Testis (tissue), 3 donors: ENCODE measurements around the gene KATNIP. TPM values are rescaled to one million over a fixed set of nuclear protein-coding genes. Genes with fewer than 3 reads are reported as not detected.
"Not testable (repeated sequence)": the region's sequence is repeated elsewhere in the genome, so short reads cannot be mapped to it uniquely, and the experiment has no call there.

Source experiments
- DNase-seq: peaks from one replicate; pipeline ENCODE4 v3.0.0-alpha.2; 2019
- H3K27ac ChIP-seq, 2 donors: fragments of 200-600 bp; sonication (generic); one replicate each; pipeline ENCODE4 v1.5.1; 2019
- H3K27me3 ChIP-seq: fragments of 200-600 bp; sonication (generic); one replicate; pipeline ENCODE4 v1.5.1; 2019
- H3K36me3 ChIP-seq: fragments of 200-600 bp; sonication (generic); one replicate; pipeline ENCODE4 v1.5.1; 2017; ENCODE audit warnings: low read depth; ENCODE audit errors: missing control alignments
- H3K4me1 ChIP-seq: fragments of 200-600 bp; sonication (generic); one replicate; pipeline ENCODE4 v1.5.1; 2019
- H3K4me3 ChIP-seq, 2 donors: fragments of 200-600 bp; sonication (generic); one replicate each; pipeline ENCODE4 v1.5.1; 2017 to 2019
- H3K9me3 ChIP-seq: fragments of 200-600 bp; sonication (generic); one replicate; pipeline ENCODE4 v1.5.1; 2017
- POLR2A ChIP-seq: fragments of 450-650 bp; IDR thresholded peaks from one replicate; pipeline ENCODE4 v1.6.1; 2017; ENCODE audit warnings: antibody characterized with exemption, mild to moderate bottlenecking, moderate library complexity
- WGBS, 2 donors: methylation state at CpG; one replicate each; pipeline ENCODE4 v1.1.5; 2018; 5-methylcytosine and 5-hydroxymethylcytosine counted together
- intact Hi-C: fragments of 100-400 bp; cut with DNase I; formaldehyde crosslinking; loops from one replicate; pipeline ENCODE4 v1.15.1; 2023; ENCODE audit warnings: low total_unique reads
- polyA plus RNA-seq: library from polyadenylated mRNA; stranded (reverse); fragments of 350-450 nt; fragmentation: Illumina TruSeq; extraction: RNeasy Lipid Tissue Mini Kit (QIAGEN cat#74804); gene quantifications from one replicate; pipeline ENCODE4 v1.2.3, GENCODE V29; 2014; ENCODE audit warnings: low read depth, low replicate concordance; ENCODE audit not compliant: insufficient read depth
- total RNA-seq, 2 donors: library from RNA; depleted of rRNA; stranded (reverse); fragments of >200 nt; gene quantifications; one replicate each; pipeline ENCODE4 v1.2.3, GENCODE V29; 2016
- TF ChIP-seq, protein P1 (sequence below), 3 experiments: fragments of 450-650 bp in 2 of 3; fragments of 200-600 bp in 1 of 3; sonication (generic) in 1 of 3; IDR thresholded peaks; one replicate each; pipeline ENCODE4 v1.5.1; 2016 to 2019; ENCODE audit warnings: antibody characterized with exemption in 3 of 3, mild to moderate bottlenecking in 2 of 3, moderate library complexity in 1 of 3

Gene KATNIP
- total and polyA plus RNA-seq, 3 donors from 2014 or later = 43.2 to 80.2 (median 48.6) TPM

DNA sequence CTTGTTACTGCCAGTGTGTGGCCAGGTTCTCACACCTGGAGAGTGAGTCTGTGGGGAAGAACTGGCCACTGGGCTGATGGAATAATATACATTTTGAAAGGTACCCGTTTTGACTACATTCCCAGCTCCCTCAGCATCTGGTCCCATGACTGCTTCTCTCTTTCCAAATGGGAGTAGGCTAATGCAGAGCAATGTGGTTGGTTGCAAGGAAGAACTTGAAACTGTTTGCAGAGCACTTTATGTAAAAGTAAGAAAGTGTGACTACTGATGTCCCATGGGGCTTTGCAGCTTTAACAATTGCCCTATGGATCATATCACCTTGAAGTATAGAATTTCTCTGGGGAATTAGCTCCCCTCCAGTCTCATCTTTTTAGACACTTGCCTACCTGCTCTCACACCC is 9.0 kb downstream of the KATNIP start:
- no peaks in the 10 kb centered on the region for H3K4me1 ChIP-seq
- no peak overlapping the region for H3K4me3 ChIP-seq
- H3K27ac ChIP-seq = no peak overlapping the region
- WGBS, 2 donors = 78 to 92% methylated on average over 1 of the region's 1 CpG
- TF ChIP-seq, protein P1, sequence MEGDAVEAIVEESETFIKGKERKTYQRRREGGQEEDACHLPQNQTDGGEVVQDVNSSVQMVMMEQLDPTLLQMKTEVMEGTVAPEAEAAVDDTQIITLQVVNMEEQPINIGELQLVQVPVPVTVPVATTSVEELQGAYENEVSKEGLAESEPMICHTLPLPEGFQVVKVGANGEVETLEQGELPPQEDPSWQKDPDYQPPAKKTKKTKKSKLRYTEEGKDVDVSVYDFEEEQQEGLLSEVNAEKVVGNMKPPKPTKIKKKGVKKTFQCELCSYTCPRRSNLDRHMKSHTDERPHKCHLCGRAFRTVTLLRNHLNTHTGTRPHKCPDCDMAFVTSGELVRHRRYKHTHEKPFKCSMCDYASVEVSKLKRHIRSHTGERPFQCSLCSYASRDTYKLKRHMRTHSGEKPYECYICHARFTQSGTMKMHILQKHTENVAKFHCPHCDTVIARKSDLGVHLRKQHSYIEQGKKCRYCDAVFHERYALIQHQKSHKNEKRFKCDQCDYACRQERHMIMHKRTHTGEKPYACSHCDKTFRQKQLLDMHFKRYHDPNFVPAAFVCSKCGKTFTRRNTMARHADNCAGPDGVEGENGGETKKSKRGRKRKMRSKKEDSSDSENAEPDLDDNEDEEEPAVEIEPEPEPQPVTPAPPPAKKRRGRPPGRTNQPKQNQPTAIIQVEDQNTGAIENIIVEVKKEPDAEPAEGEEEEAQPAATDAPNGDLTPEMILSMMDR (IDR thresholded peaks at IDR 0.05) = no peak
- DNase-seq = no peak
- H3K9me3 ChIP-seq = no peaks in the 10 kb centered on the region
- no peaks in the 10 kb centered on the region for H3K36me3 ChIP-seq
- no peaks in the 10 kb centered on the region for H3K27me3 ChIP-seq
- intact Hi-C loops = no loop called here

- Histone ChIP-seq H3K27me3 (no peaks in the 10 kb centered on the region), H3K4me3 (no peak overlapping the region), H3K4me1 (no peaks in the 10 kb centered on the region), H3K27ac (no peak overlapping the region), H3K9me3 (no peaks in the 10 kb centered on the region), H3K36me3 (no peaks in the 10 kb centered on the region)
- 87 to 88% methylated on average over 8 of the region's 8 CpGs for WGBS, 2 donors
- intact Hi-C loops = no loop called here
- TF ChIP-seq POLR2A = no peak
- TF ChIP-seq, protein P1 (IDR thresholded peaks at IDR 0.05) = no peak
- DNase-seq = no peak
Observed at GRCh38 chr16:27561216-27561615, 11.3 kb downstream of the KATNIP start.

DNA sequence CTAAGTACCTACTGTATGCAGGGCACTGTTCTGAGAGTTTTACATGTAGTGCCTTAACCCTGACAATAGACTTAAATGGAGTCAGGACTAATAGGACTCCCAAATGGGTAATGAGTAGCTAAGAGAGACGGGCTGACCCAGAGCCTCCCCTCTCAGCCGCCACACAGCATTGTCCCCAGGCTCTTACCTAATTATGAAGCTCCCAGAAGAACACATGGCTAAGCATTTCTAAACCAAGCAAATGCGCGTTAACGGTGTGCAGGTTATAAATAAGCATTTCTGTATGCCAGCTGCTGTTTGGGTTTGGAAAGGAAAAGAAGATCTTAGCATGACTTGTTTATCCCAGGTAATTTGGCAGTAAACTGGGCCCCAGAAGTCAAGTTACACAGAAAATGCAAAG is 14.3 kb downstream of the KATNIP start:
- Histone ChIP-seq H3K9me3 (no peaks in the 10 kb centered on the region), H3K27ac (no peak overlapping the region), H3K4me3 (no peak overlapping the region), H3K27me3 (no peaks in the 10 kb centered on the region), H3K36me3 (no peaks in the 10 kb centered on the region), H3K4me1 (no peaks in the 10 kb centered on the region)
- TF ChIP-seq POLR2A = no peak
- TF ChIP-seq, protein P1 (IDR thresholded peaks at IDR 0.05) = no peak
- intact Hi-C loops = no loop called here
- no peak for DNase-seq
- WGBS, 2 donors = 92 to 93% methylated on average over 5 of the region's 5 CpGs

DNA sequence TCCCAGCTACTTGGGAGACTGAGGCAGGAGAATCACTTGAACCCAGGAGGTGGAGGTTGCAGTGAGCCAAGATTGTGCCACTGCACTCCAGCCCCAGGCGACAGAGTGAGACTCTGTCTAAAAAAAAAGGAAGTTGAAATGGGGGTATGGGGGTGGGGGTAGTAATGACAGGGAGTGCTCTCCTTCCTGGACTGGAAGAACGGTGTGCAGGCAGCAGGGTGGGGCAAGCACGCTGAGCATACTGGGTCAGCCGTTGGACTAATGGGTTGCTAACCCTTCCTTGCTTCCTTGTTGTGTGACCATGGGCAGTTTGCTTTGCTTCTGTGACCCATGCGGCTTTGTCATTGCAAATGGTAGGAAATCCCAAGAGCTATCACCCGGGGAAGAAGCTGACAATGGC is 16.5 kb downstream of the KATNIP start:
- 82 to 95% methylated on average over 6 of the region's 6 CpGs for WGBS, 2 donors
- intact Hi-C loops = no loop called here
- H3K4me3 ChIP-seq = no peak overlapping the region
- no peaks in the 10 kb centered on the region for H3K27me3 ChIP-seq
- no peak for DNase-seq
- no peaks in the 10 kb centered on the region for H3K36me3 ChIP-seq
- no peaks in the 10 kb centered on the region for H3K4me1 ChIP-seq
- H3K27ac ChIP-seq = no peak overlapping the region
- TF ChIP-seq POLR2A = no peak
- TF ChIP-seq, protein P1 (IDR thresholded peaks at IDR 0.05) = no peak
- H3K9me3 ChIP-seq = no peaks in the 10 kb centered on the region

DNA sequence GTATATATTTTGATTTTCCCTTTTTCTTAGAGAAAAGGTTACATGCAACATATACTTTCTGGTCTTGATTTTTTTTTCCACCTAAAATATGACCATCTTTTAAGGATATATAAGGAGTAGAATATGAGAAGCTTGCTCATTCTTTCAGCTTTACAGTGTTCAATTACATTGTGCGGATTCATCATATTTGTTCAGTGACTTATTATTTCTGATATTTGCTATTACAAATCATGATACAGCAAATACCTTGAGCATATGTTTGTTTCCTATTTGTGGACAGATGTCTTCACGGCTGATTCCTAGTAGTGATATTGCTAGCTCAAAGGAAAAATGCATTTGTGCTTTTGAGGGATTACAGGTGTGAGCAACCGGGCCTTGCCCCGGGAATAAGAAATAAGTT is 18.1 kb downstream of the KATNIP start:
- Histone ChIP-seq H3K36me3 (no peaks in the 10 kb centered on the region), H3K9me3 (no peaks in the 10 kb centered on the region), H3K4me1 (no peaks in the 10 kb centered on the region), H3K4me3 (no peak overlapping the region), H3K27ac (no peak overlapping the region), H3K27me3 (no peaks in the 10 kb centered on the region)
- 92 to 98% methylated on average over 4 of the region's 4 CpGs for WGBS, 2 donors
- intact Hi-C loops = no loop called here
- no peak for DNase-seq
- TF ChIP-seq POLR2A = no peak
- TF ChIP-seq, protein P1 (IDR thresholded peaks at IDR 0.05) = no peak

DNA sequence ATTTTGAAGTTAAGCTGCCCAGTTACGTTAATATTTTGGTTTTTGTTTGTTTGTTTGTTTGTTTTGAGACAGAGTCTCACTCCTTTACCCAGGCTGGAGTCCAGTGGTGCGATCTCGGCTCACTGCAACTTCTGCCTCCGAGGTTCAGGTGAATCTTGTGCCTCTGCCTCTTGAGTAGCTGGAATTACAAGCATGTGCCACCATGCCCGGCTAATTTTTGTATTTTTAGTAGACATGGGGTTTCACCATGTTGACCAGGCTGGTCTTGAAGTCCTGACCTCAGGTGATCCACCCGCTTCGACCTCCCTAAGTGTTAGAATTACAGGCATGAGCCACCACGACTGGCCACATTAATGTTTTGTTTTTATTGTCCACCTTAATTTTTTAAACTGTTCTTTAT is 21.0 kb downstream of the KATNIP start:
- H3K36me3 ChIP-seq, H3K4me1 ChIP-seq, intact Hi-C loops, DNase-seq, H3K4me3 ChIP-seq, H3K9me3 ChIP-seq, H3K27me3 ChIP-seq, H3K27ac ChIP-seq: not testable (repeated sequence)
- WGBS, 2 donors = 92% methylated on average over 8 of the region's 8 CpGs
